NCI-H146 treated with DMSO at 0.1 percent for 48 hours (cell line): ENCODE data around the gene RPP14.
A peak's percentile ranks its signal among the peaks of the same experiment; 100 is the strongest.
"Not testable (repeated sequence)": the region's sequence is repeated elsewhere in the genome, so short reads cannot be mapped to it uniquely, and the experiment has no call there.

Experiments used
- DNase-seq: peaks from one replicate; lab custom pipeline; 2025; ENCODE audit not compliant: unreplicated experiment; lab: John Stamatoyannopoulos, UW

The RPP14 gene

GRCh38 chr3:58331593-58332152 lies 25.6 kb downstream of the RPP14 start:
- DNase-seq, result no peak

GRCh38 chr3:58332575-58333188 lies 26.6 kb downstream of the RPP14 start, which contains the start of gene PXK:
TSS of gene PXK (plus strand) at chr3:58332892. CDS start at chr3:58332989, 97 bp downstream.
- DNase-seq, result peak; percentile 8

- DNase-seq, result no peak
Measured at GRCh38 chr3:58333206-58334012, 27.4 kb downstream of the RPP14 start.

- DNase-seq, result no peak
Measured at GRCh38 chr3:58334013-58334321, 27.9 kb downstream of the RPP14 start.

DNA sequence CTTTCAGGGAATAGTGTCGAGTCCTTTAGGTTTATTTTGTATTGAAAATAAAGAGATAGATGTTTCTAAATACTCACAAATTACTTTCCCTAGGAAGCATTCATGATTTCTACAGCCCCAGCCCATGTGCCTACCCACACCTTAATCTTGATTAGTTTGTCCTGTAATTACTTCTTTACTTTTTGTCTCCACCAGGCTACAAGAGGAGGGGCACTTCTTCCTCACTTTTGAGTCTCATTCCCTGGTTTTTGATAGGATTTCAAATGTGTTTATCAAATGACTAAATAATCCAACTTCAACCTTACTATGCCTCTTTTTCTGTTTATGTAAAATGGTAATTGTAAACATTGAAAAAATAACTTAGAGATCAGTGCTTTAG lies 28.4 kb downstream of the RPP14 start:
- DNase-seq, result no peak

GRCh38 chr3:58335652-58335947 lies 29.6 kb downstream of the RPP14 start:
- no peak for DNase-seq

DNA sequence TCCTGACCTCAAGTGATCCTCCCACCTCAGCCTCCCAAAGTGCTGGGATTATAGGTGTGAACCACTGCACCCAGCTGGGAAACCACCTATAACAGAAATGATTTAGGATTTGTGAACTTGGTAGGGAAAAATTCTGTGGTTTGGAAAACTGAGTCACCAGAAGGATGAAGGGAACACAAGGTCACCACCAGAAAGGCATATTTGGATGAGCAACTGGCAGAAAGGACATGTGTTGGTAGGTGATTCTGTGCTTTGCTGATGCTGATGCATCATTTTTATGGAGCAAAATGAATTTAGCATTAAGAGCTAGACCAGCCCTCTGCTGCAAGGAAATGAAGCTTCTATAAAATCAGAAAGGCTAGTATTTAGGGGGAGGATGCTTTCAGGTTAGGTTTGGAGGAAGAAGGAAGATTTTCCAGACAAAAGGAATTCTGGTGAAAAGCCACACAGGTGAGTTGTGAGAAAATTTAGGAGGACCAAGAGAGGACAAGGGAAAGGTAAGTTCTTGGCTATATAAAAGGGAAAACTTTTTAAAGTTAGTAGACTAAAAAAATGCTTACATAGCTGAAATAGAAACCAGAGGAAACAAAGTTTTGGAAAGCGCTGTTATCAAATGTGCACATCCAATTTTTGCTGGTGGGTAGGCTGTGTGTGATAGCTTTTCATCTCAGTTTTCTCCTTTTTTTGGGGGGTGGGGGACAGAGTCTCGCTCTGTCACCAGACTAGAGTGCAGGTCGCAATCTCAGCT lies 30.3 kb downstream of the RPP14 start:
- DNase-seq, result no peak

DNA sequence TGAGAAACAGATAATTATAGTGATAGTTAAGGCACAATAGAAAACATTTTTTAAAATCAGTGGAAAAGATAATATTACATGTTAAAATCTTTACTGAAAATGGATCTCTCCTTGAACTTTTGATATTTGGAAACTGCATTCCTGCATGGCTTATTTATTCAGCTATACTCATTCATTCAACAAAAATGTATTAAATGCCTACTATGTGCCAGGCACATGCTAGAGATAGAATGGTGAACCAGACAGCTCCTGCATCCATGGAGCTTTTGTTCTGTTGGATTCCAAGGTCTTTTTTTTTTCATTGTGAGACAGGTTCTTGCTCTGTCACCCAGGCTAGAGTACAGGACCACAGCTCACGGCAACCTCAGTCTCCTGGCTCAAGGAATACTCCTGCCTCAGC lies 31.1 kb downstream of the RPP14 start:
- no peak for DNase-seq

DNA sequence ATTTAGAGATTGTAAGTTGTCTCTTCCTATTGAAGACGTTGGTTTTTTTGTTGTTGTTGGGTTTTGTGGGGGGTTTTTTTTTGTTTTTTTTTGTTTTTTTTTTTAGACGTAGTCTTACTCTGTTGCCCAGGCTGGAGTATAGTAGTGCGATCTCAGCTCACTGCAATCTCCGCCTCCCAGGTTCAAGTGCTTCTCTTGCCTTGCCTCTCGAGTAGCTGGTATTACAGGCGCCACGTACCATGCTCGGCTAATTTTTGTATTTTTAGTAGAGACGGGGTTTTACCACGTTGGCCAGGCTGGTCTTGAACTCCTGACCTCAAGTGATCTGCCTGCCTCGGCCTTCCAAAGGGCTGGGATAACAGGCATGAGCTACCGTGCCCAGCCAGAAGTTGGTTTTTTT lies 33.1 kb downstream of the RPP14 start:
- DNase-seq, result not testable (repeated sequence)

GRCh38 chr3:58340594-58341244 lies 34.7 kb downstream of the RPP14 start:
- DNase-seq, result no peak

DNA sequence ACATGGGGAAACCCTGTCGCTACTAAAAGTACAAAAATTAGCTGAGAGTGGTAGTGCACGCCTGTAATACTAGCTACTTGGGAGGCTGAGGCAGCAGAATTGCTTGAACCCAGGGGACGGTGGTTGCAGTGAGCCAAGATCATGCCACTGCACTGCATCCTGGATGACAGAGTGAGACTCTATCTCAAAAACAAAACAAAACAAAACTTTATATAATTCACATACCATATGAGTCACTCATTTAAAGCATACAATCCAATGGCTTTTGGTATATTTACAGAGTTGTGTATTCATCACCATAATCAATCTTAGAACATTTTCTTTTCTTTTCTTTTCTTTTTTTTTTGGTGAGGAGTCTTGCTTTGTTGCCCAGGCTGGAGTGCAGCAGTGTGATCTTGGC lies 35.3 kb downstream of the RPP14 start:
- no peak for DNase-seq

DNA sequence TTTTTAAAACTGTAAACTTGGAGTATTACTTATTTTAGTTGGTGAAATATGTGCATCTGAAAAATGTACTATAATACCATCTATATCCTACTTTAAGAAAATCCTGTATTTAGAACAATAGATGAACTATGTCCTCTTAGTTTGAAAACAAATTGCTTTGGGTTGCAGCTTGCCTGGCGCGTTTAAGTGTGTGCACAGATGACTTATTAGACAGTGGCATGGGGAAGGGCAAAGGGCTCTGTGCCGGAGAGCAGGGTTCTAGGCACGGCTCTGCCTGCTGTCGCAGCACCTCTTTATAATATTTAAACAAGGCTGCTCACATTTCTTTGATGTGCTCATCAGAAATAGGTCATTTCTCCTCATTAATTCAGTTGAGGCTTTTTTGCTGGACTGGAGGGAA lies 36.6 kb downstream of the RPP14 start:
- no peak for DNase-seq

GRCh38 chr3:58345457-58345856 lies 39.4 kb downstream of the RPP14 start:
- no peak for DNase-seq

DNA sequence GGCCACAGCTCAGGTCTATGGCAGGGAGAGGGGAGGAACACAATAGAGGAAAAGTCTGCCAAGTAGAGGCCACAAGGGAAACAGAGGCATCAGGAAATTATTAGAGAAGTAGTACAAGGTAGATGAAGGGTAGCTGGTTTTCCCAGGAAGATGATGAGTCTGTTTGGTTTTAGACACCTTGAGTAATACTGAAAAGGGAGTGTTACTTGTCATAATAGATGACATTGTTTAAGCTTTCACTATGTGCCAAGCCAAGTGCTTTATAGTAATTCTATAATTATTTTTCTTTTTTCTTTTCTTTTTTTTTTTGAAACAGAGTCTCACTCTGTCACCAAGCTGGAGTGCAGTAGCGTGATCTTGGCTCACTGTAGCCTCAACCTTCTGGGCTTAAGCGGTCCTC lies 40.3 kb downstream of the RPP14 start:
- DNase-seq, result no peak

DNA sequence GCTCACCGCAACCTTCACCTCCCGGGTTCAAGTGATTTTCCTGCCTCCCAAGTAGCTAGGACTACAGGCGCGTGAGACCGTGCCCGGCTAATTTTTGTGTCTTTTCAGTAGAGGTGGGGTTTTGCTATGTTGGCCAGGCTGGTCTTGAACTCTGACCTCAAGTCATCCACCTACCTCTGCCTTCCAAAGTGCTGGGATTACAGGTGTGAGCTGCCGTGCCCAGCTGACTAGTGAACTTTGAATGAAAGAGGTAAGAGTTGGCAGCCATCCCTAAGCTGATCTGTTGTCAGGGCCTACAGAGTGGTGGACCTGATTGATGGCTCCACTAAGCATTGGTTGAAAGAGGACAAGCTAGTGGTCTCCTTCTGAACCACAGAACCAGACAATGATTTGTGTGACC lies 41.9 kb downstream of the RPP14 start:
- no peak for DNase-seq

DNA sequence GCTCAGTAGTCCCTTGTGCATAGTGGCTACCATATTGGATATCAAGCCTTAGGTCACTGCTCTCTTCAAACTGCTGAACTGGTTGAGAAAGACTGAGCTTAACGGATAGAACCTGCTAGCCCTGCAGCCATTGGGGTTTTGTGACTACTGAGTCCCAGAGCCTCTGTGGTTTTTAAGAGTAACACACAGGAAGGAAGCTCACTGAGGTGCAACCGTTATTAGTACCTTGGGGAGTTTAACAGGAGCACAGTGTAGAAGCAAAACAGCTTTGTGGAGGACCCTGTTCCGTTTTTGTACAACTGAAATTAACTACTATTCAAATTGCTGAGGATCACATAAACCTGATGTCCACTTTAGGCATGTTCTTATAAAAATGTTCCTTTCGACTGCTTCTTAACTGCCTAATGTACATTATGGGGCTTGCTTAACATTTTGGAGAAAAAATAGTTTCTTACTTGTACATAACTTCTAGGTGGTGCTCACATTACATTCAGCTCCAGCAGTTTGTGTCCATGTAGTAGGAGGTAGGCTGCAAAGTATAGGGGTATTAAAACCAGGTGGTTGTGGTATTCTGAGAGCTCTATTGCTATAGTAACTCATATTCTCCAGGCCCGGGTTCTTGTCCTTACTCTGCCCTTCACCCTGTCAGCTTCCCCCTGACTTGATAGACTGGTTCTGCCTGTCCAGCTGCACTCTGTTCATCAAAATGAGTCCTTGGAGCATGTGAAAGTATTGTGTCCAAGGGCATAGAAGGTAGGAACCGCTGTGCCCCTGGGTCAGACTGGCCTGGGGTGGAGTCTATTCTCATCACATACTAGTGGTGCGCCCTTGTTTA lies 44.0 kb downstream of the RPP14 start:
- DNase-seq, result no peak

GRCh38 chr3:58350627-58351013 lies 44.6 kb downstream of the RPP14 start:
- no peak for DNase-seq

GRCh38 chr3:58351920-58352319 lies 45.9 kb downstream of the RPP14 start:
- no peak for DNase-seq

DNA sequence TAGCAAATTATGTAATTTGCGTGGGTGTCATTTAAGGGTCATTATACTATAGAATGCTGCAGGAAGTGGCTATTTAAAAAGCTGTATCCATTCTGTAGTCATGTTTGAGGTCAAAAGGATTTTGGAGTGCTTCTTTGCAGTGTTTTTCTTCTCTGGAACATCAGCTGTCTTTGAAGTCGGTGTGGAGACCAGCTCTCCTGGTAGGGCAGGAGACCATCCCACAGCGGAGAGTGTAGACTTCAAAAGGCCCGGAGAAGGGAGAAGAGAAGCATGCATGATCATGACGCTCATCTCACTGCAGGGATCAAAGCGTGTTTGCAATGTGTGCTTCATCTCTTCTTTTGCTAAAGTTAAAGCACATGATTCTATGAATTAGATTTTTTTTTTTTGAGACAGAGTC lies 46.6 kb downstream of the RPP14 start:
- DNase-seq, result no peak

DNA sequence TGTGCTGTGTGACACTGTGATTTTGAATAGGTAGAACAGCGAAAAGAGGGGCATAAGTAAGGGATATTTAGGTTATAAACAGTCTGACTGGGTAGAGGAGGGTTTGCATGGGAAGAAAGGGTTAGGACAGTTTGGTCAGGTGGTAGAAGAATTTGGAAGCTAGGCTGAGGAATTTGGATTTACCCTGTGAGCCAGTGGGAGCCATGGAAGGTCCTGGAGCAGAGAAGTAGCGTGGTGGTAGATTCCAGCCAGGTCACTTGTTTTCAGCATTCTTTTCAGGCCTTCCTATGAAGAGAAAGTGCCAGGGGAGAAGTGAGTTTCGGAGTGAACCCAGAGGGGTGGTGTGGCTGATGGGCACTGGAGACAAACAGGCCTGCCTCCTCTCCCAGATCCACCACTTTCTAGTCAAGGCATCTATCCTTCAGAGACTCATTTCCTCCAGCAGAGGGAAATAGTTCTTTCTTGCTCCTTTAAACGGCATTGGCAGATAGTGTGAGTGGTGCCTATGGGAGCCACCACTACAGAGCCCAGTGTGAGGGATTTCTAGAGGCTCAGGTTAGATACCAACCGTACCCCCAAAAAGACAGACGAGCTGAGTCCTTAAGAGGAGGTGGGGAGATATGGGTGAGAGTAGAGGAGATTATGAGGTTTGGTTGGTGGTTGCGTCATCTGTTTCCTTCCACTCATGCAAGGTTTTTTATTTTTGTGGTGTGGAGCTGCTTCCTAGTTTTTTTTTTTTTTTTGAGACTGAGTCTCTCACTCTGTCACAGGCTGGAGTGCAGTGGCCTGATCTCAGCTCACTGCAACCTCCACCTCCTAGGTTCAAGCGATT lies 47.9 kb downstream of the RPP14 start:
- DNase-seq, result no peak
